K562 (cell line): Measurements from ENCODE around the gene SCN8A. TPM values are rescaled to one million over a fixed set of nuclear protein-coding genes. Genes with fewer than 3 reads are reported as not detected.

ENCODE experiments used
- ATAC-seq: fragments of 200-7000 bp; cut with Tn5 transposase; 3 replicates; pipeline ENCODE4 v1.9.1; 2020; ENCODE audit warnings: moderate library complexity
- BruUV-seq: library from RNA; stranded (reverse); fragments of 400-500 nt; replicated peaks from 2 replicates; lab custom pipeline; 2021; lab: Mats Ljungman, UMichigan
- CTCF ChIA-PET: fragments of 300-600 bp; formaldehyde crosslinking; extraction: SDS; loops from one replicate; lab custom pipeline; 2021; ENCODE audit warnings: low intra/inter-chr PET ratio; lab: Yijun Ruan, JAX
- POLR2A ChIA-PET: fragments of 300-600, 350-650 bp; sonication (Branson Sonifier 250); formaldehyde crosslinking; extraction: SDS; loops from one replicate; lab custom pipeline; 2021; ENCODE audit warnings: antibody characterized with exemption, inconsistent platforms; lab: Yijun Ruan, JAX
- DNase-seq, 4 experiments: peaks; one replicate each; pipeline versions ENCODE4 v3.0.0 to v3.0.0-alpha.2; 2011 to 2018; ENCODE audit warnings: low spot score in 3 of 4, mixed read lengths in 3 of 4; ENCODE audit errors: extremely low read depth in 1 of 4
- FAIRE-seq: peaks from 2 replicates; lab custom pipeline; 2011; peaks lifted over from hg19 to GRCh38; lab: Jason Lieb, UNC
- H2AFZ ChIP-seq: 2 replicates; pipeline ENCODE4 v1.6.0; 2011; ENCODE audit warnings: low read depth, low read length, control low read depth, inconsistent platforms
- H3K27ac ChIP-seq: fragments of 200-600 bp; 3 replicates; pipeline ENCODE4 v1.8.0; 2011; ENCODE audit warnings: low read depth, mild to moderate bottlenecking, control low read depth, inconsistent platforms, low read length, moderate library complexity, mixed read lengths; ENCODE audit errors: extremely low read depth
- H3K27me3 ChIP-seq, 2 experiments: fragments of 300-600 bp in 1 of 2; 2 replicates in 1 of 2; 3 replicates in 1 of 2; pipeline versions ENCODE4 v1.6.0 to v1.8.0; 2011; ENCODE audit warnings: inconsistent platforms in 2 of 2, low read length in 2 of 2, mild to moderate bottlenecking in 1 of 2, mixed read lengths in 1 of 2, moderate library complexity in 1 of 2; ENCODE audit not compliant: control insufficient read depth in 2 of 2, insufficient read depth in 2 of 2
- H3K36me3 ChIP-seq: fragments of 300-600 bp; 3 replicates; pipeline ENCODE4 v1.8.0; 2011; ENCODE audit warnings: mild to moderate bottlenecking, low read length, inconsistent platforms; ENCODE audit not compliant: control insufficient read depth, insufficient read depth
- H3K4me1 ChIP-seq, 2 experiments: fragments of 200-600 bp in 1 of 2; replicated peaks in 1 of 2; 2 replicates in 1 of 2; 3 replicates in 1 of 2; pipeline versions ENCODE4 v1.5.1 to v1.8.0; 2011; ENCODE audit warnings: inconsistent platforms in 2 of 2, low read length in 2 of 2, mild to moderate bottlenecking in 1 of 2, mixed read lengths in 1 of 2, moderate library complexity in 1 of 2; ENCODE audit not compliant: control insufficient read depth in 2 of 2, insufficient read depth in 2 of 2
- H3K4me2 ChIP-seq: 2 replicates; pipeline ENCODE4 v1.6.1; 2011; ENCODE audit warnings: low read length, control low read depth, inconsistent platforms, mixed read lengths; ENCODE audit not compliant: insufficient read depth
- H3K4me3 ChIP-seq: fragments of 200-600 bp; sonication (generic), shearing (Covaris generic); 2 replicates; pipeline ENCODE4 v1.5.1; 2016; ENCODE audit warnings: control low read depth, inconsistent platforms
- H3K79me2 ChIP-seq: fragments of 200-600 bp; 3 replicates; pipeline ENCODE4 v1.8.0; 2011; ENCODE audit warnings: low read length, inconsistent platforms; ENCODE audit not compliant: control insufficient read depth, insufficient read depth
- H3K9ac ChIP-seq, 2 experiments: 2 replicates each; pipeline versions ENCODE4 v1.6.0 to v1.6.1; 2011; ENCODE audit warnings: low read depth in 2 of 2, low read length in 2 of 2, control low read depth in 1 of 2, inconsistent platforms in 1 of 2, mild to moderate bottlenecking in 1 of 2, mixed read lengths in 1 of 2; ENCODE audit not compliant: insufficient read depth in 1 of 2
- H3K9me1 ChIP-seq: one replicate; pipeline ENCODE4 v1.6.0; 2011; ENCODE audit warnings: inconsistent platforms, mild to moderate bottlenecking, low read length, moderate library complexity; ENCODE audit not compliant: control insufficient read depth, insufficient read depth
- H3K9me3 ChIP-seq: replicated peaks from 2 replicates; pipeline ENCODE4 v1.5.1; 2011; ENCODE audit warnings: low read depth, low read length, inconsistent platforms; ENCODE audit not compliant: control insufficient read depth, insufficient read depth
- H4K20me1 ChIP-seq: replicated peaks from 2 replicates; pipeline ENCODE4 v1.6.1; 2011; ENCODE audit warnings: low read length, inconsistent platforms, mixed read lengths; ENCODE audit not compliant: control insufficient read depth, insufficient read depth
- BDP1 ChIP-seq: IDR thresholded peaks from 3 replicates; pipeline ENCODE4 v1.6.1; 2011; ENCODE audit not compliant: insufficient read length, insufficient read depth
- HDAC2 ChIP-seq: fragments of 450-650 bp; IDR thresholded peaks from 2 replicates; pipeline ENCODE4 v1.6.1; 2016; ENCODE audit warnings: mild to moderate bottlenecking
- MAZ ChIP-seq, 2 experiments: fragments of 450-650 bp in 1 of 2; sonication (generic) in 1 of 2; formaldehyde crosslinking; IDR thresholded peaks in 1 of 2; conservative IDR thresholded peaks in 1 of 2; 2 replicates each; pipeline versions ENCODE4 v1.4.0 to v1.5.0; 2020; ENCODE audit warnings: mild to moderate bottlenecking in 1 of 2, missing genetic modification reagents in 1 of 2
- PTBP1 ChIP-seq: fragments of 200-400 bp; formaldehyde crosslinking; IDR thresholded peaks from 2 replicates; pipeline ENCODE4 v1.6.1; 2017; ENCODE audit warnings: low read depth, low read length
- SRSF7 ChIP-seq: fragments of 200-400 bp; formaldehyde crosslinking; optimal IDR thresholded peaks from 2 replicates; pipeline ENCODE3; 2017; ENCODE audit warnings: mild to moderate bottlenecking, low read depth, low read length
- ZBTB1 ChIP-seq: sonication (generic); formaldehyde crosslinking; IDR thresholded peaks from 2 replicates; pipeline ENCODE4 v1.8.1; 2023; ENCODE audit warnings: missing genetic modification reagents, low read depth, mild to moderate bottlenecking, borderline replicate concordance
- ZBTB9 ChIP-seq: fragments of 450-650 bp; formaldehyde crosslinking; IDR thresholded peaks from 2 replicates; pipeline ENCODE4 v1.4.0; 2020; ENCODE audit warnings: mild to moderate bottlenecking, moderate library complexity
- ZNF311 ChIP-seq: fragments of 250-450 bp; sonication (Bioruptor Pico); IDR thresholded peaks from 2 replicates; pipeline ENCODE4 v1.4.0; 2020; ENCODE audit warnings: mild to moderate bottlenecking, moderate library complexity
- ZNF511 ChIP-seq: sonication (generic); formaldehyde crosslinking; IDR thresholded peaks from 2 replicates; pipeline ENCODE4 v1.8.0; 2022; ENCODE audit warnings: mild to moderate bottlenecking, missing genetic modification reagents
- ZNF780A ChIP-seq: fragments of 250-450 bp; sonication (Bioruptor Pico); IDR thresholded peaks from 2 replicates; pipeline ENCODE4 v1.5.0; 2021; ENCODE audit warnings: mild to moderate bottlenecking
- WGBS: fragments of 100-300 bp; shearing (Covaris generic); methylation state at CpG from one replicate; pipeline ENCODE4 v1.1.6; 2016; ENCODE audit warnings: low coverage, mixed read lengths; ENCODE audit not compliant: insufficient coverage; ENCODE audit errors: missing lambda C conversion rate; 5-methylcytosine and 5-hydroxymethylcytosine counted together
- in situ Hi-C: fragments of 300-500 bp; cut with MboI; formaldehyde crosslinking; loops from 4 replicates; pipeline ENCODE4 v1.15.0; 2018; ENCODE audit warnings: inconsistent platforms, mixed read lengths
- intact Hi-C: fragments of 100-400 bp; cut with micrococcal nuclease; formaldehyde crosslinking; loops from 2 replicates; pipeline ENCODE4 v1.14.2; 2022
- polyA plus RNA-seq, 8 experiments: library from polyadenylated mRNA; depleted of rRNA in 4 of 8; stranded (reverse) in 5 of 8; unstranded in 3 of 8; fragments of >200 nt; fragmentation: Nextera tagmentation in 2 of 8; fragmentation: Illumina TruSeq in 1 of 8; extraction: Ambion mirVana in 2 of 8; extraction: Trizol in 1 of 8; gene quantifications; 2 replicates each; pipeline versions ENCODE4 v1.2.1 to v1.2.3, GENCODE V29; 2011 to 2014; ENCODE audit warnings: inconsistent platforms in 1 of 8, missing spikeins in 1 of 8
- total RNA-seq, 7 experiments: library from RNA; depleted of rRNA in 6 of 7; stranded (reverse); fragments of >200 nt in 6 of 7; fragmentation: Illumina TruSeq in 2 of 7; extraction: Trizol in 2 of 7; gene quantifications; 2 replicates each; pipeline versions ENCODE4 v1.2.1 to v1.2.3, GENCODE V29; 2011 to 2021; ENCODE audit warnings: low replicate concordance in 1 of 7

Gene SCN8A
- total and polyA plus RNA-seq, 9 of the 15 experiments (the other 6 are each of a cell fraction or from before 2014, with no cell fraction given): 0.03 to 0.29 (median 0.15) TPM; not detected in 1

GRCh38 chr12:51669271-51669670 is 78.2 kb downstream of the SCN8A start:
- intact Hi-C loops: no loop called here
- FAIRE-seq (no peak), DNase-seq (no peak), ATAC-seq (no peak)
- POLR2A ChIA-PET: no interaction called here
- no TSS peak for BruUV-seq
- Histone ChIP-seq H3K27me3 (no peaks in the 10 kb centered on the region; a peak in 2 of 5 replicates), H3K9me3 (no peaks in the 10 kb centered on the region), H2AFZ (no peak overlapping the region), H3K79me2 (no peaks in the 10 kb centered on the region), H3K27ac (no peak overlapping the region), H3K4me2 (no peak overlapping the region)
- WGBS: 8% methylated on average over 2 of the region's 2 CpGs
- CTCF ChIA-PET: no interaction called here
- TF ChIP-seq SRSF7 (no peak), ZBTB1 (CRISPR knock-in tag) (no peak), PTBP1 (no peak), ZNF511 (CRISPR knock-in tag) (no peak), MAZ (CRISPR knock-in tag; conservative IDR thresholded peaks at IDR 0.05 in 1 of 2, IDR thresholded peaks at IDR 0.05 in 1 of 2) (no peak), ZBTB9 (CRISPR knock-in tag) (no peak), HDAC2 (no peak), ZNF780A (CRISPR knock-in tag) (no peak), BDP1 (no peak), ZNF311 (CRISPR knock-in tag) (no peak)
- TF ChIP-seq, all 486 proteins: peak for 0
- Histone ChIP-seq H3K4me3 (no peak overlapping the region), H4K20me1 (no peaks in the 10 kb centered on the region), H3K36me3 (no peaks in the 10 kb centered on the region), H3K9ac (no peak overlapping the region), H3K9me1 (no peaks in the 10 kb centered on the region), H3K4me1 (no peaks in the 10 kb centered on the region)
- in situ Hi-C loops: no loop called here
